IPS DF 4.7 (cell line): Measurements from ENCODE around the gene SOCS3.

ENCODE experiments used
- DNase-seq: peaks from one replicate; pipeline ENCODE4 v3.0.0-alpha.2; 2013; ENCODE audit warnings: low spot score; ENCODE audit errors: extremely low read depth

SOCS3 gene

GRCh38 chr17:78351449-78352006 lies 8.3 kb downstream of the SOCS3 start:
- no peak for DNase-seq

- DNase-seq: no peak
Observed at GRCh38 chr17:78349891-78350642, 9.8 kb downstream of the SOCS3 start.

GRCh38 chr17:78348055-78348770 lies 11.7 kb downstream of the SOCS3 start:
- no peak for DNase-seq

GRCh38 chr17:78347453-78347852 lies 12.4 kb downstream of the SOCS3 start:
- DNase-seq: no peak

GRCh38 chr17:78346605-78347250 lies 13.1 kb downstream of the SOCS3 start:
- DNase-seq: no peak

GRCh38 chr17:78345791-78346494 lies 13.9 kb downstream of the SOCS3 start:
- no peak for DNase-seq

- DNase-seq: no peak
Observed at GRCh38 chr17:78345172-78345571, 14.7 kb downstream of the SOCS3 start.

- no peak for DNase-seq
Observed at GRCh38 chr17:78344666-78345065, 15.2 kb downstream of the SOCS3 start.

- no peak for DNase-seq
Observed at GRCh38 chr17:78343543-78344201, 16.2 kb downstream of the SOCS3 start.

GRCh38 chr17:78343187-78343542 lies 16.7 kb downstream of the SOCS3 start:
- no peak for DNase-seq

- no peak for DNase-seq
Observed at GRCh38 chr17:78342449-78343186, 17.3 kb downstream of the SOCS3 start.

- no peak for DNase-seq
Observed at GRCh38 chr17:78341559-78342448, 18.1 kb downstream of the SOCS3 start.

- no peak for DNase-seq
Observed at GRCh38 chr17:78340183-78340955, 19.5 kb downstream of the SOCS3 start.

GRCh38 chr17:78338486-78339259 lies 21.2 kb downstream of the SOCS3 start:
- no peak for DNase-seq

GRCh38 chr17:78337244-78338109 lies 22.4 kb downstream of the SOCS3 start:
- DNase-seq: no peak

- no peak for DNase-seq
Observed at GRCh38 chr17:78335209-78335608, 24.7 kb downstream of the SOCS3 start.

GRCh38 chr17:78332991-78333390 lies 26.9 kb downstream of the SOCS3 start:
- DNase-seq: no peak
